GM19395 (cell line): ENCODE results near the gene MAD1L1.
"Not testable (repeated sequence)": the region's sequence is repeated elsewhere in the genome, so short reads cannot be mapped to it uniquely, and the experiment has no call there.

Source experiments
- ATAC-seq: cut with Tn5 transposase; IDR thresholded peaks from one replicate; pipeline ENCODE4 v1.9.1; 2021; ENCODE audit warnings: mild to moderate bottlenecking, moderate library complexity; ENCODE audit not compliant: unreplicated experiment

Gene MAD1L1

GRCh38 chr7:1873857-1874589 is 358.7 kb downstream of the MAD1L1 start:
- ATAC-seq, result no peak

DNA sequence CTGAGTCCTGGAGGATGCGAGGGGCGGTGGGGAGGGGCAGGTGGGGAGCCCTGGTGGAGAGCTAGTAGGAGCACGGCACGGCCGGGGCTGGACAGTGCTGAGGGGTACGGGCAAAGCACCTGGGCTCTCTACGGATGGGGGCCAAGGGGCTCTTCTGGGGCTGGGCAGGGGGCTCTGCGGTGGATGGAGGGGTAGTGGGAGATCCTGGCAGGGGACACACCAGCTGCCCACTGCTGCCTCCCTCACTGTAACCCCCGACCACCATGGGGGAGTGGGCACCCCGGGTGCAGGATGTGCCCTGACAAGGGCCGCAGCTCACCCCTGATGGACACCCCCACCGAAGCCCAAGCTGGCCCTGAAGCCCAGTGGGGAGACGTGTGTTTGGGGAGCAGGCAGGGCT is 359.3 kb downstream of the MAD1L1 start:
- no peak for ATAC-seq

DNA sequence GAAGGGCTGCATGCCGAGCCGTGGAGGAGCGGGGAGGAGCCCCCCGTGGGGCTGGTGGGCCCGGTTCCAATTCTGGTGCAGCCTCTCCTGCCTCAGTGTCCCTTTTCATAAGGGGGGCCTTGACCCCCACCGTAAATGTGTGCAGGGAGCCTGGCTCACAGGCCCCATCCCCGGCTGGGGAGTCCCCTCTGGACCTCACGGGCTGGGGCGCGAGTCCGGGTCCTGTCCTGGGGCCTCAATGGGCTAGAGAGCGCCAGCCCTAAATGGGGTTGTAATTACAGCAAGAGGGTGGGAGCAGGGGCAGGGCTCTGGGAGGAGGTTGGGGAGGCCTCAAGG is 359.7 kb downstream of the MAD1L1 start:
- no peak for ATAC-seq

DNA sequence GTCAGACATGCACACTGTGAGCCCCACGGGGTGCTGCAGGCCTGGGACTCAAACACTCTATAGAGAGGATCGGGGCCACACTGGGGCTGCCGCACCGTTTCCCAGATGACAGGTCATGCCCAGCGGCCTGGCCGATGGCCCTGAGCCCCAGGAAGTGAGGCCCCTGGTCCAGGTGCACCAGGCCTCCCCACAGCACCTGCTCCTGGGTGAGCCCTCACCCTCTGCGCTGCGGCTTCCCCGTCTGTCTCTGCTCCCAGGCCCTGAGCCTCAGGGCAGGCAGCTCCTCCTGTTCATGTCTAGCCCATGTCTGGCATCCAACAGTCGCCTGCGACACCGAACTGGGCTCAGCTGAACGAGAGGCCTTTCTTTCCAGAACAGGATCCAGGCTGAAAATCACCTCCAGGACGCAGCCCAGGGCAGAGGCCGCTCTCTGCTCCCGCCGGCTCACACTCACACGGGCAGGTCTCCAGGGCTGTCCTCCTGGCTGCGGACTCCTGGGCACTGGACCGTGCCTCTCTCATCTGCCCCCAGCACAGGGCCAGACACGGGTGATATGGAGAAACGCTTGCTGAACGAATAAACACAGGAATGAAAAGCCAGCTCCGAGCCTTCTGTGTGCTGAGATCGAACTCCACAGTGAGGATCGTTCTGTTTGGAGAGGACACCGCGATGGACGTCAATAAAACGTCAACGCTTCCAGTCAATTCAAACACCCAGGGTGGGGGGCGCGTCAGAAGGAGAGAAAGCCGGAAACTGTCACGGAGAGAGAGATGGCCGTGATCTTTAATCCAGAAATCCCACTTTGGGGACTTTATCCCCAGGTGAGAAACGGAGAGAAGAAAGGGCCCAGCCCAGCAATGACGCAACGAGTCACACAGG is 360.3 kb downstream of the MAD1L1 start:
- ATAC-seq, result no peak

GRCh38 chr7:1869452-1870130 is 363.2 kb downstream of the MAD1L1 start:
- no peak for ATAC-seq

DNA sequence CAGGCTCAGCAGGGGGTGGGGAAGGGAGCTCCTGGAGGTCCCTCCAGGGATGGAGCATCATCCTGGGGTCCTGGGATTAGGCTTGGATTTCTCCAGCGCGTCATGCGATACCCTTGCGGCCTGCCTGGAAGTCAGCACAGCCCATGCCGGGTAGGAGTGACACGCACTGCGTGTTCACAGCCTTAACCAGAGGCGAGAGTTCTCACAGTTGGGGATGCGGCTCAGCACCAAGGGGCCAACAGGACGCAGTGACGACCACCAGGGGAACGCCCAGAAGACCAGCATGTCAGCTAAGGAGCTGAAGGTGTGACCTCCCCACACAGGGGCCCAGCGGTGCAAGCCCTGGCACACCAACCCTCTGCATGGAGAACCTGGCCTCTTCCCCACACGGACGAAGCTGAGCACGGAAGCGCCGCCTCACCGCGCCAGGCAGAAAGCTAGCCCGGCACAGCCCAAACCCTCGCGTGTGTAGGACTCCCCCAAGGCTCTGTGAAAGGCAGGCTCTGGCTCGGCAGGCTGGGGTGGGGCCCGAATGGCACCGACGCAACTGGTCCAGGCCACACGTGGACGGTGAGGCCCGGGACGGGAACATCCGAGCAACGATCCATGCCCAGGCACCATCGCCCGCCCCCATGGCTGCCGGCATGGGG is 364.1 kb downstream of the MAD1L1 start:
- ATAC-seq, result no peak

DNA sequence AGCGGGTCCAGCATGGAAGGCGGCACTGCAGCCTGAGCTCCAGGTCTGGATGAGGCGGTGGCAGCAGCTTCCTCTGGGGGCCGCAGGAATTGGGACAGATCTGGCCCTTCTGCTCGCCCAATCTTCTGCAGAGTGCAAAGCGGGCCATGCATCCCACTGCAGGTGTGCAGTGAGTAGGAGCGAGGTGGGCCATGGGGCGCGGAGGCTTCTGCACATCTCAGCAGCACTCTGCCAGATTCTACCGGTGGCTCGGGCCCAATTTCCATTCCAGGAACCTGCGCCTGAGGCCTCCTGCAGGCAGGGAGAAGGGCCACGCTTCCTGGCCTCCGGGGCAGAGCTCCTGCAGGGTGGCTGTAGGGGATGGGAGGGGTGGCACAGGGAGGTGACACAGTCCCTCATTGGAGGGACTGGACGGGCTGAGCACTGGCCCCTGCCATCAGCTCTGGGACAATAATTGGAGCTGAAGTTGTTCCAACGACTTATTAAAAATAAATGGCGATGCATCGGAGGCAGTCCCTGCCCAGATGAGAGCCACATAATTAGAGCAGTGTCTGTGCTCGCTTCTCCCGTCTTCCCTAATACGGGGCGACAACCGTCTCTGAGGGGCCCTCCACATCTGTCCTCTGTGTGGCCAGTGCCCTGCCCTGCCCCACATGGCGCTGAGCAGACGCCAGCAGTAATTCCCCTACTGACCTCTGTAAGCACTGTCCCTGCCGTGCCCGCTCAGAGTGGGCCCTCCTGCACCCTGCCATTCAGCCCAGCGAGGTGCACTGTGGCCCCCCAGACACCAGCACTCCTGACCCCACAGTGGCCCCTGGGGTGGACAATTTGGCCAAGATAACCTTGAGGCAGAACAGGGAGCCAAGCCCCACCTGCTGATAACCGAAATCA is 365.1 kb downstream of the MAD1L1 start:
- ATAC-seq, result no peak

GRCh38 chr7:1866601-1867000 is 366.1 kb downstream of the MAD1L1 start:
- ATAC-seq, result no peak

DNA sequence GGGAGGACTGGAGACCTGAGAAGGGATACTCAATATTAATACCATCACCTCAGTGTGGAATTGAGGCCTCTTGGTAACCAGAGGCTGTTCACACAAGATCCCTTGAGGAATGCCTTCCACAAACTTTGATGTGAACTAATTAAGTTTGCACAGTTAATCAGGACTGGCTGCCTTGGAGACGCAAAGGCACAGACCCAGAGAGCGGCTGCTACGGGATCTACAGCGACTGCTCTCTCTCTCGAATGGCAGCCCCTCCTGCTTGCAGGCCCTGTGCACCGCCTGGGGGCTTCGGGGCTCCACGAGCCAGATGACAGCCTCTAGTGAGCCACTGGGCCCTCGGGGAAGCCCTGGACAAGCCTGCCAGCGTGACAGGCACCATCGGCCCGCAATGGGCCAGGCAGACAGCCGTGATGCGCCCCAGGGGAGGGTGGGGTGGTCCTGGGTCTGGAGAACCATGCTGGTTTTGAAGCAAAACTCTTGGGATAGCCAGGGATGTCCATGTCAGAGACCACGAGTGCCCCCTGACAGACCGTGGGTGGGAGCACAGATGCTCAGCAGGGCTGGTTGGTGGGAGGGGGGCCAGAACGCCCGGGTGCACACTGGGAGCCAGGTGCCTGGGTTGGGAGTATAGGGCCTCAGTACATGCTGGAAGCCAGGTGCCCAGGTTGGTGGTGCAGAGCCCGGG is 367.0 kb downstream of the MAD1L1 start:
- ATAC-seq, result no peak

DNA sequence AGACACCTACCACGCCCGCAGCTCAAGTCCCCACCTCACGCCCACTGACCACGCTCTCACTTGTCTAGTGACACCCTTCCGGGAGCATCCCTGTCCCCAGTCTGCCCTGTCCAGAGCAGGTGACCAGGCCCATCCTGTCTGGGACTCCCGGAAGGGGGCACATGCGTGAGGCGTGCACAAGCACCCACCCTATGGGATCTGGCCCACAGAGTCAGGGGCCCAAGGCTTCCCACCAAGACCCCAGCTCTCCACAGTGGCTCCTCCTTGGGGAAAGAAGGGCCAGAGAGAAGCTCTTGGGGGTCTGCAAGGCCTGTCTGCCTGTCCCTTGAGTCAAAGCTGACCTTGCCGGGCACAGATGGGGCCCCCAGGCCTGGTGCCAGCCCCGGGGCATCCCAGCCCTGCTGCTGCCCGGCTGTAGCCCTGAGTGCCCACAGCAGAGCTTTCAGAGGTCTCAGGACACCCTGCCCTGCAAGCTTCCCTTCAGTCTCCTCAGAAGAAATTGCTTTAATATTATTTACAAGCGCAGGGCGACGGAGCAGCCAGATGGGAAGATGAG is 367.7 kb downstream of the MAD1L1 start:
- no peak for ATAC-seq

GRCh38 chr7:1864161-1864940 is 368.4 kb downstream of the MAD1L1 start:
- ATAC-seq, result no peak

GRCh38 chr7:1863091-1863900 is 369.4 kb downstream of the MAD1L1 start:
- no peak for ATAC-seq

DNA sequence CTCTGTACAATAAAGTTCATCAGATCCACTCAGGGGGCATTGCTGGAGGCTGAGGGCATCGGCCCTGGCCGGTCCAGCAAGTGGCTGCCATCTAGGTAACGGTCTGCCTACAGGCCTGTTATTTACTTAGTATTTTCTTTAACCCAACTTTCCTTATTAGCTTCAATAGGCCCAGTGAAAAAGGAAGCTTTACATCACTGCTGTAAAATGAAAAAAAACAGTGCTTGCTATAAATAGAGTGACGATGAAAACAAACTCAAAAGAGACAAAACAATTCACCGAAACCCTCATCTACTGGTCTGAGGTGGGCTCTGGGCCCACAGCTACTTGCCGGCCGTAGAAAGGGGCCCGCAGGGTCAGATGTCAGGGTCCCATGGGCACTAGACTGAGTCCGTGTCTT is 370.2 kb downstream of the MAD1L1 start:
- no peak for ATAC-seq

DNA sequence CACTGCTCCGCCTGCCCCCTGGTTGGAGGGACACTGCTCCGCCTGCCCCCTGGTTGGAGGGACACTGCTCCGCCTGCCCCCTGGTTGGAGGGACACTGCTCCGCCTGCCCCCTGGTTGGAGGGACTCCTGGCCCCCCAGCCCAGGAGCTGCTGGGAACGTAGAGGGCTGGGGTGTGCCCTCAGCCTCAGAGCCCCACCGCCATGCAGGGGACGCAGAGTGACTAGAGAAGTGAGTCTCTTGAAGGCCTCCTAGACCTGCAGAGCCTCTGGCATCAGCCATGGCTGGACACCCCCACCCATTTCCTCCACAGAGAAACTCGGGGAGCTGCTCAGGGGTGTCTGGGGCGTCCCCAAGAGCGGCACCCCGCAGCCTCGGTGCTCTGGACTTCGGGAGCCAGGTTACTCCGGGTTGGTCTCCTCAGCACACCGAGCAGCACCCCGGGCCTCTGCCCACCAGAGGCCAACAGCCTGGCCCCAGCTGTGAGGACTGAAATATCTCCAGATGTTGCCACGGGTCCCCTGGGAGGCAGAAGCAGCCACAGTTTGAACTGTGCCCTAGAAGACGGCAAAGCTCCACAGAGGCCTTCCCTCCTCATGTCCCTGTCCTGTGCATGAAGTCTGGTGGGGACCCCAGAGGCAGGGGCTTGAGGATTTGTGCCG is 370.8 kb downstream of the MAD1L1 start:
- no peak for ATAC-seq

- ATAC-seq, result not testable (repeated sequence)
Observed at GRCh38 chr7:1860881-1861798, 371.6 kb downstream of the MAD1L1 start.
